ENCODE data around the gene LRRC52. TPM values are rescaled to one million over a fixed set of nuclear protein-coding genes. Genes with fewer than 3 reads are reported as not detected.
A peak's percentile ranks its signal among the peaks of the same experiment; 100 is the strongest.

LRRC52 gene
- polyA plus RNA-seq, 1 of the 3 experiments (the other 2 are of a cell fraction), result not detected

- ChIA-PET CTCF (interaction anchor here (1.1 to 16.7 kb wide), 6 partner anchors 99 to 327 kb away, joined by 3 to 277 read pairs (median 5); no protein-coding TSS in a partner anchor), POLR2A (interaction anchor here (0.6 to 0.9 kb wide), 3 partner anchors 100 to 488 kb away, joined by 3 read pairs; no protein-coding TSS in a partner anchor)
- no peaks in the 10 kb centered on the region for H3K9me2 ChIP-seq
- H3K9ac ChIP-seq, result peak overlapping the region; percentile 77
- peak overlapping the region; percentile 68 to 80 for H3K4me3 ChIP-seq (ENCODE audit: low read depth in 2 of 2, low read length in 1 of 2)
- peaks cover 5% of the 10 kb centered on the region in 2 experiments; a peak in 3 of 4 replicates for H3K4me1 ChIP-seq (ENCODE audit: control insufficient read depth in 1 of 2, insufficient read depth in 2 of 2, low read depth in 1 of 2, low read length in 1 of 2)
- peak overlapping the region; percentile 84 to 85 for H3K27ac ChIP-seq (ENCODE audit: low read depth in 2 of 2, low read length in 1 of 2)
- peak overlapping the region; percentile 97 for H2AFZ ChIP-seq (ENCODE audit: low read depth)
- WGBS (ENCODE audit: low lambda C conversion rate), result 3% methylated on average over 29 of the region's 38 CpGs
- H3K9me3 ChIP-seq, result no peaks in the 10 kb centered on the region
- H3K4me2 ChIP-seq, result peak overlapping the region; percentile 87
- H3F3A ChIP-seq (replicated peaks; ENCODE audit: insufficient read depth), result peaks cover under 1% of the 10 kb centered on the region
- peak; percentile 93 for DNase-seq
- no peaks in the 10 kb centered on the region for H3K79me2 ChIP-seq (ENCODE audit: insufficient read depth)
- H3K27me3 ChIP-seq (ENCODE audit: insufficient read depth), result 0 out of 2 replicates have a peak, but pooled peaks cover 7% of the 10 kb centered on the region
- no peaks in the 10 kb centered on the region for H4K20me1 ChIP-seq (ENCODE audit: insufficient read depth)
- no peaks in the 10 kb centered on the region for H3K36me3 ChIP-seq (replicated peaks in 1 of 2; ENCODE audit: control insufficient read depth in 1 of 2, insufficient read depth in 2 of 2, low read length in 1 of 2)
- TF ChIP-seq FOXM1 (IDR thresholded peaks at IDR 0.05; ENCODE audit: low read depth) (no peak), RCOR1 (IDR thresholded peaks at IDR 0.05; ENCODE audit: low read length) (peak; percentile 16; the same call in 1 of the 2 replicates), SIN3A (IDR thresholded peaks at IDR 0.05; ENCODE audit: borderline replicate concordance, low read depth, low read length) (no peak), RXRA (IDR thresholded peaks at IDR 0.05; ENCODE audit: borderline replicate concordance, low read depth) (0 out of 2 replicates have a peak, but pooled peaks have one; percentile 47), TCF12 (IDR thresholded peaks at IDR 0.05) (no peak), USF1 (IDR thresholded peaks at IDR 0.05; ENCODE audit: borderline replicate concordance, low read depth) (0 out of 2 replicates have a peak, but pooled peaks have one; percentile 6), TAF1 (IDR thresholded peaks at IDR 0.05; ENCODE audit: borderline replicate concordance, low read depth, low read length) (0 out of 2 replicates have a peak, but pooled peaks have one; percentile 26), MAX (IDR thresholded peaks at IDR 0.05; ENCODE audit: low read depth) (peak; percentile 48; the same call in 1 of the 2 replicates), IRF3 (IDR thresholded peaks at IDR 0.05; ENCODE audit: low read depth, low read length) (peak; percentile 60; the same call in 1 of the 2 replicates), JUND (IDR thresholded peaks at IDR 0.05) (peak; percentile 74), EZH2phosphoT487 (IDR thresholded peaks at IDR 0.05; ENCODE audit: borderline replicate concordance, low read depth) (no peak), NFIC (IDR thresholded peaks at IDR 0.05; ENCODE audit: borderline replicate concordance) (no peak), CHD2 (IDR thresholded peaks at IDR 0.05; ENCODE audit: low read length, partially characterized antibody) (peak; percentile 68), FOSL2 (IDR thresholded peaks at IDR 0.05; ENCODE audit: borderline replicate concordance, low read depth) (peak; percentile 83), MXI1 (IDR thresholded peaks at IDR 0.05; ENCODE audit: low read depth, low read length) (peak; percentile 97), SMC3 (IDR thresholded peaks at IDR 0.05; ENCODE audit: low read depth, low read length) (no peak), RFX5 (IDR thresholded peaks at IDR 0.05; ENCODE audit: low read length) (peak; percentile 88), POLR2AphosphoS5 (IDR thresholded peaks at IDR 0.05; ENCODE audit: low read depth, low read length) (peak; percentile 38; the same call in 1 of the 2 replicates), ELF1 (IDR thresholded peaks at IDR 0.05) (peak; percentile 76), YY1 (IDR thresholded peaks at IDR 0.05; ENCODE audit: low read depth) (no peak), GATA2 (CRISPR knock-in tag; IDR thresholded peaks at IDR 0.05) (no peak)
- TF ChIP-seq, protein P1, sequence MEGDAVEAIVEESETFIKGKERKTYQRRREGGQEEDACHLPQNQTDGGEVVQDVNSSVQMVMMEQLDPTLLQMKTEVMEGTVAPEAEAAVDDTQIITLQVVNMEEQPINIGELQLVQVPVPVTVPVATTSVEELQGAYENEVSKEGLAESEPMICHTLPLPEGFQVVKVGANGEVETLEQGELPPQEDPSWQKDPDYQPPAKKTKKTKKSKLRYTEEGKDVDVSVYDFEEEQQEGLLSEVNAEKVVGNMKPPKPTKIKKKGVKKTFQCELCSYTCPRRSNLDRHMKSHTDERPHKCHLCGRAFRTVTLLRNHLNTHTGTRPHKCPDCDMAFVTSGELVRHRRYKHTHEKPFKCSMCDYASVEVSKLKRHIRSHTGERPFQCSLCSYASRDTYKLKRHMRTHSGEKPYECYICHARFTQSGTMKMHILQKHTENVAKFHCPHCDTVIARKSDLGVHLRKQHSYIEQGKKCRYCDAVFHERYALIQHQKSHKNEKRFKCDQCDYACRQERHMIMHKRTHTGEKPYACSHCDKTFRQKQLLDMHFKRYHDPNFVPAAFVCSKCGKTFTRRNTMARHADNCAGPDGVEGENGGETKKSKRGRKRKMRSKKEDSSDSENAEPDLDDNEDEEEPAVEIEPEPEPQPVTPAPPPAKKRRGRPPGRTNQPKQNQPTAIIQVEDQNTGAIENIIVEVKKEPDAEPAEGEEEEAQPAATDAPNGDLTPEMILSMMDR (IDR thresholded peaks at IDR 0.05), result no peak
- TF ChIP-seq, protein P2, sequence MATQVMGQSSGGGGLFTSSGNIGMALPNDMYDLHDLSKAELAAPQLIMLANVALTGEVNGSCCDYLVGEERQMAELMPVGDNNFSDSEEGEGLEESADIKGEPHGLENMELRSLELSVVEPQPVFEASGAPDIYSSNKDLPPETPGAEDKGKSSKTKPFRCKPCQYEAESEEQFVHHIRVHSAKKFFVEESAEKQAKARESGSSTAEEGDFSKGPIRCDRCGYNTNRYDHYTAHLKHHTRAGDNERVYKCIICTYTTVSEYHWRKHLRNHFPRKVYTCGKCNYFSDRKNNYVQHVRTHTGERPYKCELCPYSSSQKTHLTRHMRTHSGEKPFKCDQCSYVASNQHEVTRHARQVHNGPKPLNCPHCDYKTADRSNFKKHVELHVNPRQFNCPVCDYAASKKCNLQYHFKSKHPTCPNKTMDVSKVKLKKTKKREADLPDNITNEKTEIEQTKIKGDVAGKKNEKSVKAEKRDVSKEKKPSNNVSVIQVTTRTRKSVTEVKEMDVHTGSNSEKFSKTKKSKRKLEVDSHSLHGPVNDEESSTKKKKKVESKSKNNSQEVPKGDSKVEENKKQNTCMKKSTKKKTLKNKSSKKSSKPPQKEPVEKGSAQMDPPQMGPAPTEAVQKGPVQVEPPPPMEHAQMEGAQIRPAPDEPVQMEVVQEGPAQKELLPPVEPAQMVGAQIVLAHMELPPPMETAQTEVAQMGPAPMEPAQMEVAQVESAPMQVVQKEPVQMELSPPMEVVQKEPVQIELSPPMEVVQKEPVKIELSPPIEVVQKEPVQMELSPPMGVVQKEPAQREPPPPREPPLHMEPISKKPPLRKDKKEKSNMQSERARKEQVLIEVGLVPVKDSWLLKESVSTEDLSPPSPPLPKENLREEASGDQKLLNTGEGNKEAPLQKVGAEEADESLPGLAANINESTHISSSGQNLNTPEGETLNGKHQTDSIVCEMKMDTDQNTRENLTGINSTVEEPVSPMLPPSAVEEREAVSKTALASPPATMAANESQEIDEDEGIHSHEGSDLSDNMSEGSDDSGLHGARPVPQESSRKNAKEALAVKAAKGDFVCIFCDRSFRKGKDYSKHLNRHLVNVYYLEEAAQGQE (IDR thresholded peaks at IDR 0.05; ENCODE audit: low read depth, low read length), result no peak
- TF ChIP-seq, protein P3, sequence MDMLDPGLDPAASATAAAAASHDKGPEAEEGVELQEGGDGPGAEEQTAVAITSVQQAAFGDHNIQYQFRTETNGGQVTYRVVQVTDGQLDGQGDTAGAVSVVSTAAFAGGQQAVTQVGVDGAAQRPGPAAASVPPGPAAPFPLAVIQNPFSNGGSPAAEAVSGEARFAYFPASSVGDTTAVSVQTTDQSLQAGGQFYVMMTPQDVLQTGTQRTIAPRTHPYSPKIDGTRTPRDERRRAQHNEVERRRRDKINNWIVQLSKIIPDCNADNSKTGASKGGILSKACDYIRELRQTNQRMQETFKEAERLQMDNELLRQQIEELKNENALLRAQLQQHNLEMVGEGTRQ (IDR thresholded peaks at IDR 0.05; ENCODE audit: borderline replicate concordance, low read depth, low read length), result no peak
Observed at GRCh38 chr1:165597883-165598675, 54.3 kb downstream of the LRRC52 start.

All from SK-N-SH (cell line).